PFSK-1 (cell line): ENCODE measurements around the gene ATRAID.
A peak's percentile ranks its signal among the peaks of the same experiment; 100 is the strongest.

Experiments
- FOXP2 ChIP-seq: optimal IDR thresholded peaks from 2 replicates; pipeline ENCODE3; 2011; ENCODE audit warnings: borderline replicate concordance, control low read depth, inconsistent platforms; ENCODE audit not compliant: insufficient read depth; ENCODE audit errors: extremely low read length, extremely low read depth
- POLR2AphosphoS5 ChIP-seq: IDR thresholded peaks from 2 replicates; pipeline ENCODE4 v1.6.1; 2012; ENCODE audit warnings: low read depth, mild to moderate bottlenecking, control low read depth, low read length, moderate library complexity
- SIN3A ChIP-seq: IDR thresholded peaks from 2 replicates; pipeline ENCODE4 v1.6.1; 2012; ENCODE audit warnings: mild to moderate bottlenecking, low read length, moderate library complexity, borderline replicate concordance; ENCODE audit not compliant: insufficient read depth
- TAF1 ChIP-seq: IDR thresholded peaks from 2 replicates; pipeline ENCODE4 v1.6.1; 2012; ENCODE audit warnings: low read length, control low read depth, borderline replicate concordance; ENCODE audit not compliant: insufficient read depth
- TF ChIP-seq, protein P1 (sequence below), 2 experiments: IDR thresholded peaks; 2 replicates each; pipeline versions ENCODE4 v1.6.1 to v1.8.0; 2011 to 2012; ENCODE audit warnings: low read depth in 2 of 2, low read length in 2 of 2, control low read depth in 1 of 2, inconsistent platforms in 1 of 2, mild to moderate bottlenecking in 1 of 2, moderate library complexity in 1 of 2; ENCODE audit not compliant: insufficient read depth in 1 of 2

Gene ATRAID

DNA sequence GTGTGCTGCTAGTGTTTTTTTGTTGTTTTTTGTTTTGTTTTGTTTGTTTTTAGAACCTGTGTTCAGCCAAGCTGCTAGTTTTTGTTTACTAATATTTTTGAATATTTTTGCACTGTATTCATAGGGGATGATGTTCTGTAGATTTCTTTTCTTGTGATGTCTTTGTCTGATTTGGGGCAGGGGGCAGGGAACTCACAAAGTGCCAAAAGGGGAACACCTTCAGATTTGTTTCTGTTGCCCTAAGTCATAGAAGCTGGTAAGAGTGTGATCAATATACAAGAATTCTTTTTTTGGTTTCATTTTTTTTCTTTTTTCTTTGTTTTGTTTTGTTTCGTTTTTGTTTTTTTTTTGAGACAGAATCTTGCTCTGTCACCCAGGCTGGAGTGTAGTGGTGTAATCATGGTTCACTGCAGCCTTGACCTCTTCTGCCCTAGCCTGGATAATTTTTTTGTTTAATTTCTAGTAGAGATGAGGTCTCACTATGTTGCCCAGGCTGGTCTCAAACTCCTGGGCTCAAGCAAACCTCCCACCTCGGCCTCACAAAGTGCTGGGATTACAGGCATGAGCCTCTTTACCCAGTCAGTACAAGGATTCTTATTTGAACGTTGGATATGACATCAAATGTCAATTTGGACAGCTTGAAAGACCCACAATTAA lies 32.4 kb upstream of the ATRAID start:
- no peak for TF ChIP-seq TAF1
- TF ChIP-seq, protein P1, sequence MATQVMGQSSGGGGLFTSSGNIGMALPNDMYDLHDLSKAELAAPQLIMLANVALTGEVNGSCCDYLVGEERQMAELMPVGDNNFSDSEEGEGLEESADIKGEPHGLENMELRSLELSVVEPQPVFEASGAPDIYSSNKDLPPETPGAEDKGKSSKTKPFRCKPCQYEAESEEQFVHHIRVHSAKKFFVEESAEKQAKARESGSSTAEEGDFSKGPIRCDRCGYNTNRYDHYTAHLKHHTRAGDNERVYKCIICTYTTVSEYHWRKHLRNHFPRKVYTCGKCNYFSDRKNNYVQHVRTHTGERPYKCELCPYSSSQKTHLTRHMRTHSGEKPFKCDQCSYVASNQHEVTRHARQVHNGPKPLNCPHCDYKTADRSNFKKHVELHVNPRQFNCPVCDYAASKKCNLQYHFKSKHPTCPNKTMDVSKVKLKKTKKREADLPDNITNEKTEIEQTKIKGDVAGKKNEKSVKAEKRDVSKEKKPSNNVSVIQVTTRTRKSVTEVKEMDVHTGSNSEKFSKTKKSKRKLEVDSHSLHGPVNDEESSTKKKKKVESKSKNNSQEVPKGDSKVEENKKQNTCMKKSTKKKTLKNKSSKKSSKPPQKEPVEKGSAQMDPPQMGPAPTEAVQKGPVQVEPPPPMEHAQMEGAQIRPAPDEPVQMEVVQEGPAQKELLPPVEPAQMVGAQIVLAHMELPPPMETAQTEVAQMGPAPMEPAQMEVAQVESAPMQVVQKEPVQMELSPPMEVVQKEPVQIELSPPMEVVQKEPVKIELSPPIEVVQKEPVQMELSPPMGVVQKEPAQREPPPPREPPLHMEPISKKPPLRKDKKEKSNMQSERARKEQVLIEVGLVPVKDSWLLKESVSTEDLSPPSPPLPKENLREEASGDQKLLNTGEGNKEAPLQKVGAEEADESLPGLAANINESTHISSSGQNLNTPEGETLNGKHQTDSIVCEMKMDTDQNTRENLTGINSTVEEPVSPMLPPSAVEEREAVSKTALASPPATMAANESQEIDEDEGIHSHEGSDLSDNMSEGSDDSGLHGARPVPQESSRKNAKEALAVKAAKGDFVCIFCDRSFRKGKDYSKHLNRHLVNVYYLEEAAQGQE (IDR thresholded peaks at IDR 0.05; ENCODE audit: insufficient read depth in 1 of 2, low read depth in 2 of 2, low read length in 2 of 2), result no peak
- TF ChIP-seq FOXP2, result no peak
- TF ChIP-seq SIN3A, result no peak
- TF ChIP-seq POLR2AphosphoS5, result no peak

DNA sequence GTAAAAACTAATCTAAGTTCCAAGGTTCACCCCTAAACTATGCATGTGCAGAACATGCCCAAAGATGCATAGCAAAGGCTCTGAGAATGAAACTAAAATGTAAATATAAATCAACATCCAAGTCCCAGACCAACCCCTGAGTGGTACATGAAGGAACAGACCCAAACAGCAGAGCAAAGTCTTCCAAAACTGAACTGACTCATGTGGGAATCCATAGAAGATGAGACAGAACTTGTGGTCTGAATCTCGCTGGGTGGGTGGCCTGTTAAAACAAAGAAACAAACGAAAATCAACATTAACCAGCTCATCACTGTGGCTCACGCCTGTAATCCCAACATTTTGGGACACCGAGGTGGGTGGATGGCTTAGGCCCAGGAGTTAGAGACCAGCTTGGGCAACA lies 29.5 kb upstream of the ATRAID start:
- TF ChIP-seq TAF1, result no peak
- TF ChIP-seq SIN3A, result no peak
- no peak for TF ChIP-seq FOXP2
- TF ChIP-seq, protein P1 (IDR thresholded peaks at IDR 0.05; ENCODE audit: insufficient read depth in 1 of 2, low read depth in 2 of 2, low read length in 2 of 2), result no peak
- no peak for TF ChIP-seq POLR2AphosphoS5

DNA sequence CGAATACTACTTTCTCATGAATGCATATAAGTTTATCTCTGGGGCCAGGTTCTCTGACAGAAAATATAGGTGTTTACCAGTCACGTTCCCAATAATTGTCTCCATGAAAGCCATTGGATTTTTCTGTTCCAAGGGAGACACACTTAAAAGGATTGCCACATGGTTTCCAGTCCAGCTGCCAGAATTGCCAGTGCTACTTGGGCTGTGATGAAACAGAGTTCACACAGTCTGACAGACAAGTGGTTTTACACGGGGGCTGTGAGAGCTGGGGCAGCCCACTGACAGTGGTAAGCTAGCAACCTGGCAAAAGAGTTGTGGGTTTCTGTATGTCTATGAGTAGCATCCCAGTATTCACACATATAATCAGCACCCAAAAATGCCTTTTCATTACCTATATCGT lies 27.7 kb upstream of the ATRAID start:
- no peak for TF ChIP-seq FOXP2
- TF ChIP-seq, protein P1 (IDR thresholded peaks at IDR 0.05; ENCODE audit: insufficient read depth in 1 of 2, low read depth in 2 of 2, low read length in 2 of 2), result no peak
- no peak for TF ChIP-seq TAF1
- no peak for TF ChIP-seq SIN3A
- TF ChIP-seq POLR2AphosphoS5, result no peak

DNA sequence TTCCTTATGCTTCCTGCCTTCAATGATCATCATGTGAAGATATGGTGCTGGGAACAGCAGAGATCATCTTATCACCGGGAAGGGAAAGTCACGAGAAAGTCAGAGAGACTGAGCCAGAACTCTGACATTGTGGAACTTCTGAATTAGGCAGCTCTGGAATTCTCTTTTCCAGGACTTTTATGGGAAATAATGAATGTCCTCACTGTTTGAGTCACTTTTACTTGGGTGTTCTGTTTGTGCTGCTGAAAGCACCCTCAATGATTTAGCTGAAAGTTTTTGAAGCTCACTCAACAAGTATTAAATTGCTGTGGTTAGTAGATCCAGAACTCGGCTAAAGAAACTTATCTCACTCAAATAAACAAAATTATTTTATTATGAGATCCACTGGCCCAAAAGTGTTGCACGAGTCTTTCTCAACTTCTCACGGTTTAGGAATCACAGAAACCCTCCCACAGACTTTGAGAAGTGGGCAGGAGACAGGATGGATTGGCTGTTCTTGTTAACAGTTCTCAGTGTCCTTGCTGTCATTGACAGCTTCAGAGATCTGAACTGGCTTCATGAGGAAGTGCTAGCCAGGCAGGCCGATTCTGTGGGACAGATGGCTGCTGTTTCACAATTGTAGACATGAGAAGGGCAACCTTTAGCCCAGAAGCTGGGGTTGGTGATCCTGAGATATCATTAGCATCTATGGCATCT lies 26.4 kb upstream of the ATRAID start:
- TF ChIP-seq FOXP2 (no peak), POLR2AphosphoS5 (0 out of 2 replicates have a peak, but pooled peaks have one; percentile 36)

DNA sequence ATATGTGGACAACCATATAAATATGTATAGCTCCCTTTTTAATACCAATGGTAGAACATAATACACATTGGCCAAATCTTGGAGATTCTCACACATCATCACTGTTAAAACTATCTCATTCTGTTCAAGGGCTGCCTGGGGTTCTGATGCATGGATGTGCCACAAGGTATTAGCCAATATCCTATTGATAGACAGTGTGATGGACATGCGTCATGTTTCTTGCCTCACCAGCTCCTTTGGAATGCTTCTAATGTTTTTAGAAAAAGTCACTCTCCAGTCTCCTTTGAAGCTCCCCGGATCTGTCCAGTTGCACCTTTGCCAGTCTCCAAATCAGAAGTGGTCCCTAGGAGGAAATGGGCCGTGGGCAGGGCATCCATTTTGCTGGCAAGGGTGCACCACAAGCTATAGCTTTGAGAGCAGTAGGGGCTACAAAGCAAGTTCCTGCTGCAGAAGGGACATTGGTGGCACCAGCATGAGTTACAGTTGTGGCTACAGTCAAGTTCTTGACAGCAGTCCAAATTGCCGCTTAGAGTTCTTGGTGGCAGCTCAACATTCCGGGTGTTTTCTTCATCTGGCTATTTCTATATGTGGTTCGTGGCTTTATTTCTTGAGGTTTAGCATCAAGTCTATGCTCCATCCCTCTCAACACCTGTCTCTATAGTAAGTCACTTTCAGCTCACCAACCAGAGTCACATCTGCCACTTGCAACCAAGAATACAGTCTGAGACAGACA lies 25.1 kb upstream of the ATRAID start:
- TF ChIP-seq TAF1, result no peak
- no peak for TF ChIP-seq POLR2AphosphoS5
- TF ChIP-seq FOXP2, result no peak
- TF ChIP-seq, protein P1 (IDR thresholded peaks at IDR 0.05; ENCODE audit: insufficient read depth in 1 of 2, low read depth in 2 of 2, low read length in 2 of 2), result no peak
- no peak for TF ChIP-seq SIN3A
